Measurements from ENCODE around the gene PRKAG3. TPM values are rescaled to one million over a fixed set of nuclear protein-coding genes. Genes with fewer than 3 reads are reported as not detected.

The PRKAG3 gene
- total RNA-seq, 2 experiments from 2014 or later = not detected

GRCh38 chr2:218878926-218879761 lies 47.5 kb upstream of the PRKAG3 start:
- peak; percentile 49 for DNase-seq (ENCODE audit: low spot score)
- Histone ChIP-seq H3K36me3 (ENCODE audit: insufficient read depth, low read length) (no peaks in the 10 kb centered on the region), H3K9me3 (ENCODE audit: low read length) (no peaks in the 10 kb centered on the region), H2AFZ (ENCODE audit: low read length) (peak overlapping the region; percentile 45; the same call in 1 of the 2 replicates), H3K79me2 (ENCODE audit: insufficient read depth, low read depth, low read length) (no peaks in the 10 kb centered on the region), H3K4me2 (ENCODE audit: low read length) (peak overlapping the region; percentile 88), H3K4me3 (ENCODE audit: low read depth, low read length, poor library complexity, severe bottlenecking) (peak overlapping the region; percentile 67), H3K27ac (ENCODE audit: low read depth, low read length, poor library complexity, severe bottlenecking) (peak overlapping the region; percentile 78), H3K9me2 (ENCODE audit: insufficient read depth, low read length) (no peaks in the 10 kb centered on the region), H3K4me1 (ENCODE audit: insufficient read depth, low read length, poor library complexity, severe bottlenecking) (peaks cover 74% of the 10 kb centered on the region), H4K20me1 (ENCODE audit: insufficient read depth, low read length) (no peaks in the 10 kb centered on the region)
- POLR2A ChIA-PET = interaction anchor here (2.6 to 6.2 kb wide), 3 partner anchors 8 to 18 kb away, joined by 13 to 86 read pairs (median 24); no protein-coding TSS in a partner anchor
- no TSS peak for BruUV-seq (replicated peaks)
- CTCF ChIA-PET (ENCODE audit: unreplicated experiment) = interaction anchor here (1.4 to 5.5 kb wide), 3 partner anchors 13 to 18 kb away, joined by 10 to 107 read pairs (median 29); no protein-coding TSS in a partner anchor
- no peak for TF ChIP-seq CTCF (conservative IDR thresholded peaks at IDR 0.05; ENCODE audit: low read length)
- TF ChIP-seq EZH2phosphoT487 (IDR thresholded peaks at IDR 0.05; ENCODE audit: borderline replicate concordance, low read depth, low read length) = no peak
- intact Hi-C loops (cut with micrococcal nuclease; ENCODE audit: unreplicated experiment) = no loop called here

DNA sequence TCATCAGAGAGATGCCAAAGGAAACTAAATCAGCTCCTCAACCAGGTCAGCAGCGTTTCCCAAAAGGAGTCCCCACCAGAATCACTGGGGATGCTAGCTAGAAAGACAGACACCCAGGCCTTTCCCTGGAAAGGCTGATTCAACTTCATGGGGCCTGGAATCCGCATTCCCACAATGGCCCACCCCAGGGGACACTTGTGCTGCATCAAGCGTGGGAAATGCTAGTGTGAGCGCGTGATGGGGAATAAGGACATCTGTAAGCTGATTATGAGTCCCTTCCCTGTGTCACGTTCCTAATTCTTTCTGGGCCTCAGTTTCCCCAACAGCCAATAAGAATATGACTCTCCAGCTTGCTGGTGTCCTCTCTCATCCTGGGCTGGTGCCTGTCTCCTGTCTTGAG lies 46.9 kb upstream of the PRKAG3 start:
- H4K20me1 ChIP-seq (ENCODE audit: insufficient read depth, low read length) = no peaks in the 10 kb centered on the region
- H3K4me1 ChIP-seq (ENCODE audit: insufficient read depth, low read length, poor library complexity, severe bottlenecking) = peaks cover 68% of the 10 kb centered on the region
- BruUV-seq (replicated peaks) = no TSS peak
- no peaks in the 10 kb centered on the region for H3K79me2 ChIP-seq (ENCODE audit: insufficient read depth, low read depth, low read length)
- TF ChIP-seq CTCF (conservative IDR thresholded peaks at IDR 0.05; ENCODE audit: low read length) = no peak
- no peak for TF ChIP-seq EZH2phosphoT487 (IDR thresholded peaks at IDR 0.05; ENCODE audit: borderline replicate concordance, low read depth, low read length)
- peak overlapping the region; percentile 88 for H3K4me2 ChIP-seq (ENCODE audit: low read length)
- intact Hi-C loops (cut with micrococcal nuclease; ENCODE audit: unreplicated experiment) = no loop called here
- ChIA-PET CTCF (ENCODE audit: unreplicated experiment) (interaction anchor here (0.5 to 5.5 kb wide), 3 partner anchors 14 to 417 kb away, joined by 3 to 107 read pairs (median 29); no protein-coding TSS in a partner anchor), POLR2A (interaction anchor here (2.6 to 6.2 kb wide), 3 partner anchors 9 to 19 kb away, joined by 13 to 86 read pairs (median 24); no protein-coding TSS in a partner anchor)
- H3K4me3 ChIP-seq (ENCODE audit: low read depth, low read length, poor library complexity, severe bottlenecking) = no peak overlapping the region
- no peak for DNase-seq (ENCODE audit: low spot score)
- H3K9me3 ChIP-seq (ENCODE audit: low read length) = no peaks in the 10 kb centered on the region
- no peaks in the 10 kb centered on the region for H3K36me3 ChIP-seq (ENCODE audit: insufficient read depth, low read length)
- H3K27ac ChIP-seq (ENCODE audit: low read depth, low read length, poor library complexity, severe bottlenecking) = no peak overlapping the region
- H2AFZ ChIP-seq (ENCODE audit: low read length) = no peak overlapping the region
- H3K9me2 ChIP-seq (ENCODE audit: insufficient read depth, low read length) = no peaks in the 10 kb centered on the region
